Kidney epithelial cell (primary cell): ENCODE measurements around the gene TOB1. TPM values are rescaled to one million over a fixed set of nuclear protein-coding genes. Genes with fewer than 3 reads are reported as not detected.

ENCODE experiments used
- DNase-seq: peaks from one replicate; pipeline ENCODE4 v3.0.0-alpha.2; 2010; ENCODE audit warnings: low read depth
- H3K27me3 ChIP-seq: 2 replicates; pipeline ENCODE4 v1.6.0; 2011; ENCODE audit warnings: low read length; ENCODE audit not compliant: control insufficient read depth, insufficient read depth
- H3K36me3 ChIP-seq: 2 replicates; pipeline ENCODE4 v1.5.1; 2011; ENCODE audit warnings: low read length; ENCODE audit not compliant: control insufficient read depth, insufficient read depth
- H3K4me3 ChIP-seq: 2 replicates; pipeline ENCODE4 v1.5.1; 2011; ENCODE audit warnings: low read depth, mild to moderate bottlenecking, control low read depth, low read length
- total RNA-seq: library from RNA; depleted of rRNA; stranded (reverse); fragments of >200 nt; gene quantifications from 2 replicates; pipeline ENCODE4 v1.2.3, GENCODE V29; 2015
- TF ChIP-seq, protein P1 (sequence below): IDR thresholded peaks from 2 replicates; pipeline ENCODE4 v1.5.1; 2011; ENCODE audit warnings: mild to moderate bottlenecking, moderate library complexity, low read length, control low read depth, inconsistent platforms; ENCODE audit not compliant: insufficient read depth, poor library complexity, severe bottlenecking

Gene TOB1
- total RNA-seq, 1 donor from 2014 or later = 11.4 TPM

- TF ChIP-seq, protein P1, sequence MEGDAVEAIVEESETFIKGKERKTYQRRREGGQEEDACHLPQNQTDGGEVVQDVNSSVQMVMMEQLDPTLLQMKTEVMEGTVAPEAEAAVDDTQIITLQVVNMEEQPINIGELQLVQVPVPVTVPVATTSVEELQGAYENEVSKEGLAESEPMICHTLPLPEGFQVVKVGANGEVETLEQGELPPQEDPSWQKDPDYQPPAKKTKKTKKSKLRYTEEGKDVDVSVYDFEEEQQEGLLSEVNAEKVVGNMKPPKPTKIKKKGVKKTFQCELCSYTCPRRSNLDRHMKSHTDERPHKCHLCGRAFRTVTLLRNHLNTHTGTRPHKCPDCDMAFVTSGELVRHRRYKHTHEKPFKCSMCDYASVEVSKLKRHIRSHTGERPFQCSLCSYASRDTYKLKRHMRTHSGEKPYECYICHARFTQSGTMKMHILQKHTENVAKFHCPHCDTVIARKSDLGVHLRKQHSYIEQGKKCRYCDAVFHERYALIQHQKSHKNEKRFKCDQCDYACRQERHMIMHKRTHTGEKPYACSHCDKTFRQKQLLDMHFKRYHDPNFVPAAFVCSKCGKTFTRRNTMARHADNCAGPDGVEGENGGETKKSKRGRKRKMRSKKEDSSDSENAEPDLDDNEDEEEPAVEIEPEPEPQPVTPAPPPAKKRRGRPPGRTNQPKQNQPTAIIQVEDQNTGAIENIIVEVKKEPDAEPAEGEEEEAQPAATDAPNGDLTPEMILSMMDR = no peak
- peaks cover 25% of the 10 kb centered on the region for H3K27me3 ChIP-seq
- H3K4me3 ChIP-seq = no peak overlapping the region
- no peak for DNase-seq
- H3K36me3 ChIP-seq = no peaks in the 10 kb centered on the region
Observed at GRCh38 chr17:50833510-50834428, 32.4 kb downstream of the TOB1 start.

DNA sequence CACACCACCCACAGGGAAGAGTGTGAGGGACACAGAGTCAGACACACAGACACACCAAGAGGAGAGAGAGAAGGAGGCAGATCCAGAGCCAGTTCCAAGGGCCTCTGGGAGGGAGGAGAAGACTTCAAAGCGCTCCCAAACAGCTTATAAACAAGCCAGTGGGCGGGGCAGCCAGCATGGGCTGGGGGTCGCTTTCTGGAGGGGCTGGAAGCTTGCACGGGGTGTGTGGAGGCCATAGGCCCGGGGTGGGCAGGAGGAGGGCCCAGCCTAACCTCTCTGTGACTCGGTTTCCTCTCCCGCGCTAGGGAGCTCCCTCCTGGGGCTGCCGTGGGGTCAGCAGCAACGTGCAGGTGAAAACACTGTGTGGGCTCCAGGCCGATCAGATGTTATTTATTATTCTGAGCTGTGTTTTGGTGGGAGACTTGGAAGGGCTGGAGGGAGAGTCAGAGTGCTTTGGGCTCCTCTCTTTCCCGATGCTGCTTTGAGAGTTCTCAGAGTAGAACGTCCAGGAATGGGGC lies 33.2 kb downstream of the TOB1 start:
- Histone ChIP-seq H3K4me3 (no peak overlapping the region), H3K27me3 (peaks cover 25% of the 10 kb centered on the region), H3K36me3 (no peaks in the 10 kb centered on the region)
- no peak for DNase-seq
- TF ChIP-seq, protein P1 = no peak

- H3K27me3 ChIP-seq = peaks cover 25% of the 10 kb centered on the region
- no peak overlapping the region for H3K4me3 ChIP-seq
- TF ChIP-seq, protein P1 = no peak
- DNase-seq = no peak
- H3K36me3 ChIP-seq = no peaks in the 10 kb centered on the region
Observed at GRCh38 chr17:50832267-50832863, 33.8 kb downstream of the TOB1 start.

DNA sequence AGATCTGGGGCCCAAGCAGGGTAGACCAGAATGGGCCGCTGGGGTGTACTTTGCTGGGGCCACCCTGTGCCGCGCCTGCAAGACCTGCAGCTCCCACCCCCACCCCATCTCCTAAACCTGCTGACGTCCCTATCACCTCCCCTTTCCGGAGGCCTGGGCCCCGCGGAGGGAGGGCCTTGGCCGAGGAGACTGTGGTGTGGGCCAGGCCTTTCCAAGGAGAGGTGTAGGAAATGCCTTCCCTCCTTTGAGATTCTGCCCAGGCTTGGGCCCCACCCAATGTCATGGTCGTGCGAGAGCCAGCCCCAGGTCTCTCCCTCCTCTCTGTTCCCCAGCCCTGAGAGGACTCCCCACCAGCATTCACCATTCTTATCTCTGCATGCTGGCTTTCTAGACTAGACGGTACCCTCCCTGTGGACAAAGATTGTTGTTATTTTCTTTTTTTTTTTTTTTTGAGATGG lies 34.7 kb downstream of the TOB1 start:
- no peak for DNase-seq
- TF ChIP-seq, protein P1 = no peak

GRCh38 chr17:50830994-50831393 lies 35.2 kb downstream of the TOB1 start:
- TF ChIP-seq, protein P1 = no peak
- no peaks in the 10 kb centered on the region for H3K36me3 ChIP-seq
- no peak for DNase-seq
- H3K27me3 ChIP-seq = peaks cover 17% of the 10 kb centered on the region
- H3K4me3 ChIP-seq = no peak overlapping the region

More for the DNA sequence above, 34.7 kb downstream of the TOB1 start:
- Histone ChIP-seq H3K36me3 (no peaks in the 10 kb centered on the region), H3K27me3 (peaks cover 19% of the 10 kb centered on the region), H3K4me3 (no peak overlapping the region)
